K562 (cell line): ENCODE results near the gene AIFM3. TPM values are rescaled to one million over a fixed set of nuclear protein-coding genes. Genes with fewer than 3 reads are reported as not detected.

ENCODE experiments used
- CEBPZ ChIP-seq: fragments of 150-350 bp; IDR thresholded peaks from 2 replicates; pipeline ENCODE4 v1.6.1; 2014; ENCODE audit warnings: low read depth, mild to moderate bottlenecking, low read length, borderline replicate concordance
- CTCFL ChIP-seq: IDR thresholded peaks from 2 replicates; pipeline ENCODE4 v1.6.1; 2011; ENCODE audit warnings: borderline replicate concordance, low read depth, mild to moderate bottlenecking, moderate library complexity, low read length; ENCODE audit not compliant: insufficient read depth, poor library complexity, severe bottlenecking
- HBP1 ChIP-seq: fragments of 450-650 bp; formaldehyde crosslinking; IDR thresholded peaks from 2 replicates; pipeline ENCODE4 v1.4.0; 2022; ENCODE audit warnings: missing genetic modification characterization
- JUND ChIP-seq, 2 experiments: IDR thresholded peaks; 2 replicates in 1 of 2; 3 replicates in 1 of 2; pipeline ENCODE4 v1.6.1; 2011; ENCODE audit warnings: borderline replicate concordance in 2 of 2, low read depth in 2 of 2, low read length in 2 of 2, improper control_type of control experiment in 1 of 2, missing biosample characterization in 1 of 2, missing genetic modification characterization in 1 of 2, missing genetic modification reagents in 1 of 2
- LARP7 ChIP-seq: fragments of 450-650 bp; IDR thresholded peaks from 2 replicates; pipeline ENCODE4 v1.6.1; 2016
- MAFK ChIP-seq: IDR thresholded peaks from 2 replicates; pipeline ENCODE4 v1.6.1; 2011; ENCODE audit warnings: low read length, improper control_type of control experiment
- MTF1 ChIP-seq: fragments of 250-450 bp; sonication (Bioruptor Pico); IDR thresholded peaks from 2 replicates; pipeline ENCODE4 v1.9.0; 2021; ENCODE audit warnings: moderate library complexity, mild to moderate bottlenecking, inconsistent platforms, borderline replicate concordance
- MYBL2 ChIP-seq, 2 experiments: fragments of 450-650 bp in 1 of 2; sonication (generic) in 1 of 2; formaldehyde crosslinking in 1 of 2; IDR thresholded peaks; 2 replicates each; pipeline versions ENCODE4 v1.6.1 to v1.8.1; 2017 to 2022; ENCODE audit warnings: borderline replicate concordance in 1 of 2, inconsistent platforms in 1 of 2, low read depth in 1 of 2, mild to moderate bottlenecking in 1 of 2, missing genetic modification reagents in 1 of 2, moderate library complexity in 1 of 2
- MYNN ChIP-seq, 2 experiments: sonication (generic); formaldehyde crosslinking in 1 of 2; IDR thresholded peaks; 2 replicates each; pipeline versions ENCODE4 v1.5.0 to v1.6.1; 2016 to 2020; ENCODE audit warnings: antibody characterized with exemption in 1 of 2, missing genetic modification reagents in 1 of 2
- POLR2A ChIP-seq: fragments of 450-650 bp; conservative IDR thresholded peaks from 2 replicates; pipeline ENCODE4 v1.6.1; 2016
- RBM25 ChIP-seq: fragments of 200-400 bp; formaldehyde crosslinking; IDR thresholded peaks from 2 replicates; pipeline ENCODE4 v1.6.1; 2018; ENCODE audit warnings: low read length, low read depth, moderate library complexity; ENCODE audit not compliant: severe bottlenecking
- SMAD4 ChIP-seq: fragments of 250-450 bp; sonication (Bioruptor Pico); conservative IDR thresholded peaks from 2 replicates; pipeline ENCODE4 v1.8.0; 2021; ENCODE audit warnings: inconsistent platforms, mild to moderate bottlenecking, moderate library complexity
- SNAPC5 ChIP-seq: fragments of 250-450 bp; sonication (Bioruptor Pico); IDR thresholded peaks from 2 replicates; pipeline ENCODE4 v1.8.0; 2021; ENCODE audit warnings: moderate library complexity, mild to moderate bottlenecking, inconsistent platforms
- UBTF ChIP-seq, 2 experiments: IDR thresholded peaks; 2 replicates each; pipeline ENCODE4 v1.6.1; 2012; ENCODE audit warnings: improper control_type of control experiment in 2 of 2, low read depth in 2 of 2, low read length in 2 of 2, borderline replicate concordance in 1 of 2
- ZNF311 ChIP-seq: fragments of 250-450 bp; sonication (Bioruptor Pico); IDR thresholded peaks from 2 replicates; pipeline ENCODE4 v1.4.0; 2020; ENCODE audit warnings: mild to moderate bottlenecking, moderate library complexity
- polyA plus RNA-seq, 8 experiments: library from polyadenylated mRNA; depleted of rRNA in 4 of 8; stranded (reverse) in 5 of 8; unstranded in 3 of 8; fragments of >200 nt; fragmentation: Nextera tagmentation in 2 of 8; fragmentation: Illumina TruSeq in 1 of 8; extraction: Ambion mirVana in 2 of 8; extraction: Trizol in 1 of 8; gene quantifications; 2 replicates each; pipeline versions ENCODE4 v1.2.1 to v1.2.3, GENCODE V29; 2011 to 2014; ENCODE audit warnings: inconsistent platforms in 1 of 8, missing spikeins in 1 of 8
- total RNA-seq, 7 experiments: library from RNA; depleted of rRNA in 6 of 7; stranded (reverse); fragments of >200 nt in 6 of 7; fragmentation: Illumina TruSeq in 2 of 7; extraction: Trizol in 2 of 7; gene quantifications; 2 replicates each; pipeline versions ENCODE4 v1.2.1 to v1.2.3, GENCODE V29; 2011 to 2021; ENCODE audit warnings: low replicate concordance in 1 of 7

AIFM3 gene
- total and polyA plus RNA-seq, 9 of the 15 experiments (the other 6 are each of a cell fraction or from before 2014, with no cell fraction given): 0.03 to 0.20 (median 0.07) TPM; not detected in 1

- TF ChIP-seq HBP1 (CRISPR knock-in tag): 0 out of 2 replicates have a peak, but pooled peaks have one; percentile 57
- TF ChIP-seq JUND (IDR thresholded peaks at IDR 0.05; ENCODE audit: borderline replicate concordance, low read depth, low read length): no peak
- no peak for TF ChIP-seq JUND (tag; IDR thresholded peaks at IDR 0.05; ENCODE audit: borderline replicate concordance, low read depth, low read length)
- TF ChIP-seq RBM25: no peak
- no peak for TF ChIP-seq MYNN (IDR thresholded peaks at IDR 0.05)
- no peak for TF ChIP-seq MYNN (CRISPR knock-in tag; IDR thresholded peaks at IDR 0.05)
- no peak for TF ChIP-seq CEBPZ
- TF ChIP-seq SNAPC5 (CRISPR knock-in tag): no peak
- TF ChIP-seq UBTF (IDR thresholded peaks at IDR 0.05; ENCODE audit: borderline replicate concordance in 1 of 2, low read depth in 2 of 2, low read length in 2 of 2): no peak
- TF ChIP-seq MYBL2 (IDR thresholded peaks at IDR 0.05; ENCODE audit: low read depth): no peak
- no peak for TF ChIP-seq MYBL2 (CRISPR knock-in tag; IDR thresholded peaks at IDR 0.05; ENCODE audit: borderline replicate concordance)
- peak; percentile 85 for TF ChIP-seq MTF1 (CRISPR knock-in tag)
- no peak for TF ChIP-seq MAFK
- TF ChIP-seq LARP7: no peak
- TF ChIP-seq ZNF311 (CRISPR knock-in tag): no peak
- TF ChIP-seq POLR2A: no peak
- no peak for TF ChIP-seq SMAD4 (CRISPR knock-in tag)
- no peak for TF ChIP-seq CTCFL
Observed at GRCh38 chr22:20946080-20946986, 20.7 kb upstream of the AIFM3 start (continued).
